DOHH2 (cell line): ENCODE measurements around the gene CELF1.

Source experiments
- CTCF ChIP-seq: fragments of 200-600 bp; sonication (generic); IDR thresholded peaks from one replicate; pipeline ENCODE4 v1.5.1; 2014; ENCODE audit warnings: antibody characterized with exemption, mild to moderate bottlenecking, low read depth, low read length; ENCODE audit not compliant: poor library complexity, severe bottlenecking
- EZH2phosphoT487 ChIP-seq: fragments of 200-600 bp; sonication (generic); IDR thresholded peaks from 2 replicates; pipeline ENCODE4 v1.6.1; 2017; ENCODE audit warnings: borderline replicate concordance, mild to moderate bottlenecking, antibody characterized with exemption, low read length, moderate library complexity, mixed read lengths

- TF ChIP-seq CTCF (no peak), EZH2phosphoT487 (no peak)
Measured at GRCh38 chr11:47591764-47592163, 38.8 kb upstream of the CELF1 start.
